GM12865 (cell line): ENCODE results near the gene PCOLCE2.

Source experiments
- DNase-seq: peaks from one replicate; pipeline ENCODE4 v3.0.0; 2010; ENCODE audit warnings: low read depth
- H3K4me3 ChIP-seq: 2 replicates; pipeline ENCODE4 v1.5.1; 2011; ENCODE audit warnings: mild to moderate bottlenecking, low read depth, low read length, control low read depth
- CTCF ChIP-seq: IDR thresholded peaks from 2 replicates; pipeline ENCODE4 v1.5.1; 2011; ENCODE audit warnings: low read length, control low read depth, low read depth, inconsistent platforms; ENCODE audit not compliant: insufficient read depth; ENCODE audit errors: missing control alignments

The PCOLCE2 gene

DNA sequence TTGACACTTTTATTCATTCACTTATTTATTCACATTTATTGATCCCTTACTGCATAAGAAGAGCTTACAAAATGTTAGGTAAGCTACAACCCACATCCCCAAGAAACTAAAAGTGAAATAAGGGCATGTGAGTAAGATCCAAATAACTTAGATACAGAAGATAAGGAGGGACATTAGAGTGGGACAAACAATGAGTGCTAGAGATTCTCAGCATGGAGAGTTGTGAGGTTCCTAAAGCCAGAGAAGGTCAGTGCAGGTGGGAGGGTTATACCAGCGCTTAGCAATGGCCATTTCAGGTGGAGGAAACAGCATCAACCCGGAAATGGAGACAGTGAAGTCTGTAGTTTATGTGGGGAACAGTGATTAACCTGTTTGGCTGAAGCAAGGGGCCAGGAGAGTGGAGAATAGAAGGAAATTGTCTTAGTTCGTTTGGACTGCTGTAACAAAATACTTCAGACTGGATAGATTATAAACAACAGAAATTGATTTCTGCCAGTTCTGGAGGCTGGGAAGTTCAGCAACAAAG lies 25.5 kb upstream of the PCOLCE2 start:
- TF ChIP-seq CTCF: no peak
- H3K4me3 ChIP-seq: no peak overlapping the region

GRCh38 chr3:142913432-142913831 lies 24.5 kb upstream of the PCOLCE2 start:
- no peak for DNase-seq
- TF ChIP-seq CTCF: no peak
- H3K4me3 ChIP-seq: no peak overlapping the region

More for the DNA sequence above, 25.5 kb upstream of the PCOLCE2 start:
- DNase-seq: no peak

DNA sequence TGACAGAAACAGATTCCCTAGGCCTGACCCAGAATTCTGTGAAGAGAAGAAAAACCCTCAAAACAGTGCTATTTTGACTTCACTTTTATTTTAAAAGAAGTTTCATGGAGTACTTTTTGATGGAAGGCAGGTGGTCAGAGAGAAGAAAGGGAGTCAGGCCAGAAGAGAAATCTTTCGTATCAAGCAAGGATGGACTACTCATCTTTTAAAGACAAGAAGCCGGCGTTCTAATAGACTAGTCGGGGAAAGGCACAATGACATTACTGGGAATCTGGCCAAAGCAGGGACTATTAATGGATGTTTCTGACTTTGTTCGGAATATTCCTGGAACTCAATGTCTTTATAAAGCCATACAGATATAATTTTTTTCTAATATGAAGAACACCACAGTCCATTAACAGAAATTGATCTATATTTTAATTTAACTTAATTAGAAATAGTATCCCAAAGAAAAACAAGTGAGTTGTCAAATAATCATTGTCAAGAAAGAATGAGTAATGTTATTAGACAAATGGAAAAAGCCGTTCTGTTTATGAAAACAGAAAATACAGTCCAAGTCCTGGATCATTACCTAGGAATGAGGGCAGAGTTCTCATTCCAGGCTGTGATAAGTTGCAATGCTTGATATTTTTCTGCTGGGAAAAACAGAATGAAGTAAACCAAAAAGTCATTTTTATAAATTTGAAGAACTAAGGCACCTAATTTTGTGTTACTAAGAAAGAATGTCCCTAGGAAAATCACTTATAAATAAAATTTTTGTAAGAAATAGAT lies 23.7 kb upstream of the PCOLCE2 start:
- no peak for DNase-seq
- TF ChIP-seq CTCF: no peak
- H3K4me3 ChIP-seq: no peak overlapping the region

DNA sequence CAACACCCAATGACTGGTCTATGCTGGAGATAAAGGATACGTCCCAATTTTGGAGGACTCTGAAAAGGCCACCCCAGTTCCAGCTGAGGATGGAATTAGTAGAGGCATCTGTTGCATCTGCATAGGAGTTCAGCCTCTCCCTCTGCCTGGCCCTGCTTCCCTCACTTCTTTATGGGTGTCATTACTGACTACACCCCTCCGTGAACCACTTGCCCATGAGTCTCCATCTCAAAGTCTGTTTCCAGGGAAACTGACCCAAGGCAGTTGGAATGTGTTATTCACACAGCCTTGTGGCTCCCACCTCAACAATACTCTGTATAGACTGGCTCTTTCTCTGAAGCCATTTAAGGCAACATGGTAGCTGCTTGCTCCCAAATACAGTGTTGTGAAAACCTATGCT lies 21.4 kb upstream of the PCOLCE2 start:
- no peak for TF ChIP-seq CTCF
- H3K4me3 ChIP-seq: no peak overlapping the region
- no peak for DNase-seq

DNA sequence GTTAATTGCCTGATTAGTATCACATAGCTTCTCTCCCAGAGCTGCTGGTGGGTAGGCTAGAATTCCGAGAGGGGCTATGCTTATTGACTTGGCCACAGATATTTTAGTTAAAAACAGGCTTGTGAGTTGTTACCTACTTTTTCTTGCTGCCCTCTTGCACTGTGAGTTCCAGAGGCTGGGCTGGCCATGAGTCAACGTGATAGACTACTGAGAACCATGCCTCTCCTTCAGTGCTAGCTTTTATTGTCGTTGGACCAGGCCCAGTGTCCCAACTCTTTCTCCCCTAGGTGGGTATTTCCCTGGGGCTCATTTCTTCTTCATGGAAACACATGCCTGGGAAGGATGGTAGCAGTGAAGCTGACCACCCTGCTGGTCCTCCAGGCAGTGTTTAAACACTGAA lies 20.4 kb upstream of the PCOLCE2 start:
- no peak overlapping the region for H3K4me3 ChIP-seq
- DNase-seq: no peak
- no peak for TF ChIP-seq CTCF

- TF ChIP-seq CTCF: no peak
- DNase-seq: no peak
- no peak overlapping the region for H3K4me3 ChIP-seq
Measured at GRCh38 chr3:142907996-142908395, 19.1 kb upstream of the PCOLCE2 start.
